Sigmoid colon (tissue), 4 donors: ENCODE results near the gene MYO15B.

ENCODE experiments used
- EP300 ChIP-seq, 4 donors: sonication (generic); formaldehyde crosslinking; IDR thresholded peaks; one replicate each; pipeline ENCODE4 v1.6.1; 2017; ENCODE audit warnings: antibody characterized with exemption in 4 of 4
- POLR2A ChIP-seq, 2 donors: fragments of 450-650 bp; IDR thresholded peaks; one replicate each; pipeline ENCODE4 v1.6.1; 2016; ENCODE audit warnings: antibody characterized with exemption in 2 of 2, mild to moderate bottlenecking in 2 of 2, moderate library complexity in 2 of 2
- POLR2AphosphoS5 ChIP-seq, 4 donors: sonication (generic); formaldehyde crosslinking; IDR thresholded peaks; one replicate each; pipeline ENCODE4 v1.6.1; 2017; ENCODE audit warnings: antibody characterized with exemption in 4 of 4
- TF ChIP-seq, protein P1 (sequence below), 4 experiments: fragments of 450-650 bp in 3 of 4; fragments of 200-600 bp in 1 of 4; IDR thresholded peaks; one replicate each; pipeline ENCODE4 v1.5.1; 2016 to 2019; ENCODE audit warnings: antibody characterized with exemption in 4 of 4, mild to moderate bottlenecking in 3 of 4, moderate library complexity in 2 of 4

- no peak for TF ChIP-seq EP300 (IDR thresholded peaks at IDR 0.05)
- no peak for TF ChIP-seq POLR2A (IDR thresholded peaks at IDR 0.05)
- TF ChIP-seq, protein P1, sequence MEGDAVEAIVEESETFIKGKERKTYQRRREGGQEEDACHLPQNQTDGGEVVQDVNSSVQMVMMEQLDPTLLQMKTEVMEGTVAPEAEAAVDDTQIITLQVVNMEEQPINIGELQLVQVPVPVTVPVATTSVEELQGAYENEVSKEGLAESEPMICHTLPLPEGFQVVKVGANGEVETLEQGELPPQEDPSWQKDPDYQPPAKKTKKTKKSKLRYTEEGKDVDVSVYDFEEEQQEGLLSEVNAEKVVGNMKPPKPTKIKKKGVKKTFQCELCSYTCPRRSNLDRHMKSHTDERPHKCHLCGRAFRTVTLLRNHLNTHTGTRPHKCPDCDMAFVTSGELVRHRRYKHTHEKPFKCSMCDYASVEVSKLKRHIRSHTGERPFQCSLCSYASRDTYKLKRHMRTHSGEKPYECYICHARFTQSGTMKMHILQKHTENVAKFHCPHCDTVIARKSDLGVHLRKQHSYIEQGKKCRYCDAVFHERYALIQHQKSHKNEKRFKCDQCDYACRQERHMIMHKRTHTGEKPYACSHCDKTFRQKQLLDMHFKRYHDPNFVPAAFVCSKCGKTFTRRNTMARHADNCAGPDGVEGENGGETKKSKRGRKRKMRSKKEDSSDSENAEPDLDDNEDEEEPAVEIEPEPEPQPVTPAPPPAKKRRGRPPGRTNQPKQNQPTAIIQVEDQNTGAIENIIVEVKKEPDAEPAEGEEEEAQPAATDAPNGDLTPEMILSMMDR (IDR thresholded peaks at IDR 0.05): no peak
- TF ChIP-seq POLR2AphosphoS5 (IDR thresholded peaks at IDR 0.05): no peak
These were observed 29.0 kb downstream of the MYO15B start for GRCh38 chr17:75616521-75617122.
